ENCODE results near the gene HAO1.

The HAO1 gene

DNA sequence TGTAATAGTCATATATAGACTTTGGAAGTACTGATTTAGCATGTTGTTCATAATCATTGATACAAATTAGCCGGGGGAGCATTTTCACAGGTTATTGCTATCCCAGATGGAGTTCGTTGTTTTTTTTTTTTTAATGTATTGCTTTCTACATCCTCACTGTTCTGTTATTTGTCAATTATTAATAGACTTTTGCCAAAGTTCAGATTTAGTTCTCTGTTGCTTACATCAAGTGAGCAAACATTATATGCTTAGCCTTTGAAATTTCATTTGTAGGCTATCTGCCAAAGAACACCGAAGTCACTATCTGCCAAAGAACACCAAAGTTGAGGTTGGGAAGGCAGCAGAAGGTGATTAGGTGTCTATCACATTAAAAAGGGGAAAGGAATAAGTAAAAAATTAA lies at the start of gene HAO1:
TSS of gene HAO1 (minus strand) at position 118 of the 400 bp plus-strand sequence. CDS start at position 82, 36 bp downstream.
- Histone ChIP-seq H3K4me1 (ENCODE audit: control insufficient read depth in 2 of 2, insufficient read depth in 2 of 2, low read length in 2 of 2) (no peaks in the 10 kb centered on the region), H3K9me3 (ENCODE audit: control insufficient read depth in 2 of 2, low read length in 2 of 2) (no peaks in the 10 kb centered on the region), H3K27ac (ENCODE audit: low read depth in 2 of 2, low read length in 2 of 2) (no peak within 1 kb of the TSS), H3K9ac (ENCODE audit: low read depth in 1 of 2, low read length in 2 of 2) (no peak within 1 kb of the TSS), H3K27me3 (ENCODE audit: control insufficient read depth in 2 of 2, insufficient read depth in 2 of 2, low read length in 2 of 2) (no peaks in the 10 kb centered on the region), H3K36me3 (ENCODE audit: control insufficient read depth in 2 of 2, insufficient read depth in 2 of 2, low read length in 2 of 2) (no peaks in the 10 kb centered on the region), H3K4me3 (ENCODE audit: low read length in 2 of 2) (no peak within 1 kb of the TSS)

DNA sequence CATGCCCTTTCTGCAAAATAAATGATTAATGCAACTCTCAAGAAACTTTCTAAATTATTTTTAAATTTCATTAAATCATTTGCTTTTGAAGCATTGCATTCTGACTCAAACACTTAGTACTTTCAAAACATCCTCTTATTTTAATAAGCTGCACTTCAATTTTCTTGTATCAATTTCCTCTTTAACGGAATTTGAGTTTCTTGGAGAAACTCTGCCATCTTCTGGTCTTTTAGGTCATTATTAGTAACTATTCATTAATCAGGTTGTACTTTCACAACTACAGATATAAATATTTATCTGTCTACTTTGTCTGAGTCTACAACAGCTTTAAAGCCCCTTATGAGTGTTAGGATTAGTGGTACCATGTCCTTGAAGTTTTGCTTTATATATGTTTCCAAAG lies 49.1 kb upstream of the HAO1 start:
- H3K36me3 ChIP-seq (ENCODE audit: control insufficient read depth in 2 of 2, insufficient read depth in 2 of 2, low read length in 2 of 2) = peaks cover 0 to 2% of the 10 kb centered on the region in 2 donors
- H3K27me3 ChIP-seq (ENCODE audit: control insufficient read depth in 2 of 2, insufficient read depth in 2 of 2, low read length in 2 of 2) = no peaks in the 10 kb centered on the region
- no peaks in the 10 kb centered on the region for H3K4me1 ChIP-seq (ENCODE audit: control insufficient read depth in 2 of 2, insufficient read depth in 2 of 2, low read length in 2 of 2)
- no peak overlapping the region for H3K4me3 ChIP-seq (ENCODE audit: low read length in 2 of 2)
- H3K9ac ChIP-seq (ENCODE audit: low read depth in 1 of 2, low read length in 2 of 2) = no peak overlapping the region
- H3K9me3 ChIP-seq (ENCODE audit: control insufficient read depth in 2 of 2, low read length in 2 of 2) = peaks cover 0 to 3% of the 10 kb centered on the region in 2 donors
- no peak overlapping the region for H3K27ac ChIP-seq (ENCODE audit: low read depth in 2 of 2, low read length in 2 of 2)

DNA sequence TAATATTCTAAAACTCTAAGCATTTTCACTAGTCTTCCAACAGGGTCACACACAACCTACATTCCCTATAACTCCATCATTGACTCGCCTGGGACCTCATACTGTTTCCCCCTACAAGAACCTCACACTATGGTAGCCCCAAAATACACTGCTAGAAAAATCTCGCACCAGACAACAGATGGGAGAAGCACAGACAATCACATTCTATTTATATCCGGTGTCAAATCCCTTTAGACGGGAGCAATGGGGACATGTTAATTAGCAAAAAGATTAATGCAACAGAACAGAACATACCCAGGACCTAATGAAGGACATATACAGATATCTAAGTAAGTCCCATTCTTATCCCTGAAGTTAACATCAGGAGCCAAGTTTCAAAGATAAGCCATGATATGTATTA lies 45.7 kb upstream of the HAO1 start:
- Histone ChIP-seq H3K9ac (ENCODE audit: low read depth in 1 of 2, low read length in 2 of 2) (no peak overlapping the region), H3K9me3 (ENCODE audit: control insufficient read depth in 2 of 2, low read length in 2 of 2) (no peaks in the 10 kb centered on the region), H3K4me3 (ENCODE audit: low read length in 2 of 2) (no peak overlapping the region), H3K27ac (ENCODE audit: low read depth in 2 of 2, low read length in 2 of 2) (no peak overlapping the region), H3K36me3 (ENCODE audit: control insufficient read depth in 2 of 2, insufficient read depth in 2 of 2, low read length in 2 of 2) (peaks cover 8 to 9% of the 10 kb centered on the region in 2 donors), H3K27me3 (ENCODE audit: control insufficient read depth in 2 of 2, insufficient read depth in 2 of 2, low read length in 2 of 2) (no peaks in the 10 kb centered on the region), H3K4me1 (ENCODE audit: control insufficient read depth in 2 of 2, insufficient read depth in 2 of 2, low read length in 2 of 2) (no peaks in the 10 kb centered on the region)

DNA sequence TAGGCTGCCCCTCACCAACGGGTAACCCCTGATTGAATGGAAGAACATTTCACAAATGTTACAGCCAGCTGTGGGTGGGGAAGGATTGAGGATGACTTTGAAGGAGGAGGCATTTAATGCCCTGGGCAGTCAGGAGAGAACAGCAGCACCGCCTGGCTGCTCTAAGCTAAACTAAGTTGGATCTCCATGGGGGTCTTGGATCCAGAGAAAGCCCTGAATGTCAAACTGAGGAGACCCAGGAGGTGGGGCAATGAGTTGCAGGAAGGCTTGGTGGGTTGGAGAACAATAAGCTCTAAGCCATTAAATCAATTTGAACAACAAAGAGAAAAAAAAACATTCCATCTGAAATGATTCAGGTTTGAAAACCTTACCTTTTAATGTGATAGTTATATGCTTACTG lies 43.9 kb upstream of the HAO1 start:
- Histone ChIP-seq H3K36me3 (ENCODE audit: control insufficient read depth in 2 of 2, insufficient read depth in 2 of 2, low read length in 2 of 2) (peaks cover 8 to 12% of the 10 kb centered on the region in 2 donors), H3K9me3 (ENCODE audit: control insufficient read depth in 2 of 2, low read length in 2 of 2) (no peaks in the 10 kb centered on the region), H3K27me3 (ENCODE audit: control insufficient read depth in 2 of 2, insufficient read depth in 2 of 2, low read length in 2 of 2) (no peaks in the 10 kb centered on the region), H3K4me3 (ENCODE audit: low read length in 2 of 2) (no peak overlapping the region), H3K9ac (ENCODE audit: low read depth in 1 of 2, low read length in 2 of 2) (no peak overlapping the region), H3K27ac (ENCODE audit: low read depth in 2 of 2, low read length in 2 of 2) (no peak overlapping the region), H3K4me1 (ENCODE audit: control insufficient read depth in 2 of 2, insufficient read depth in 2 of 2, low read length in 2 of 2) (no peaks in the 10 kb centered on the region)

DNA sequence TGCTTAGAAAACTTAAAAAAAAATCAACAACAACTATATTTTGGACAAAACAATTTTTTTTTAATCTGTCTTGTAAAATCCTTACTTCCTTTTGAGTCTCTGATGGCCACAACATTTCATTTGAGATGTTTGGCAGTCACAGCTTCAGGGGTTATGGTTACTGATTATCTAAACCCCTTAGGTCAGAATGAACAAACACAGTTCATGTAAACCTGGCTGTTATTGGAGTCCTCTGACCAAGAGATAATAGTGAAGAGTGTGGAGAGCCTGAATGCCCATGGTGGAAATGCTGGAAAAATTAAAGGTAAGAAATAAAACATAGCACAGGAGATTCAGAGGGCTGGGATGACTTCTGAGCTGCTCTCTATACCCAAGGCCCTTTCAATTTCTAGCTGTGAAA lies 41.1 kb upstream of the HAO1 start:
- Histone ChIP-seq H3K9me3 (ENCODE audit: control insufficient read depth in 2 of 2, low read length in 2 of 2) (no peaks in the 10 kb centered on the region), H3K27ac (ENCODE audit: low read depth in 2 of 2, low read length in 2 of 2) (no peak overlapping the region), H3K9ac (ENCODE audit: low read depth in 1 of 2, low read length in 2 of 2) (no peak overlapping the region), H3K27me3 (ENCODE audit: control insufficient read depth in 2 of 2, insufficient read depth in 2 of 2, low read length in 2 of 2) (no peaks in the 10 kb centered on the region), H3K4me1 (ENCODE audit: control insufficient read depth in 2 of 2, insufficient read depth in 2 of 2, low read length in 2 of 2) (no peaks in the 10 kb centered on the region), H3K36me3 (ENCODE audit: control insufficient read depth in 2 of 2, insufficient read depth in 2 of 2, low read length in 2 of 2) (peaks cover 8 to 12% of the 10 kb centered on the region in 2 donors), H3K4me3 (ENCODE audit: low read length in 2 of 2) (no peak overlapping the region)

DNA sequence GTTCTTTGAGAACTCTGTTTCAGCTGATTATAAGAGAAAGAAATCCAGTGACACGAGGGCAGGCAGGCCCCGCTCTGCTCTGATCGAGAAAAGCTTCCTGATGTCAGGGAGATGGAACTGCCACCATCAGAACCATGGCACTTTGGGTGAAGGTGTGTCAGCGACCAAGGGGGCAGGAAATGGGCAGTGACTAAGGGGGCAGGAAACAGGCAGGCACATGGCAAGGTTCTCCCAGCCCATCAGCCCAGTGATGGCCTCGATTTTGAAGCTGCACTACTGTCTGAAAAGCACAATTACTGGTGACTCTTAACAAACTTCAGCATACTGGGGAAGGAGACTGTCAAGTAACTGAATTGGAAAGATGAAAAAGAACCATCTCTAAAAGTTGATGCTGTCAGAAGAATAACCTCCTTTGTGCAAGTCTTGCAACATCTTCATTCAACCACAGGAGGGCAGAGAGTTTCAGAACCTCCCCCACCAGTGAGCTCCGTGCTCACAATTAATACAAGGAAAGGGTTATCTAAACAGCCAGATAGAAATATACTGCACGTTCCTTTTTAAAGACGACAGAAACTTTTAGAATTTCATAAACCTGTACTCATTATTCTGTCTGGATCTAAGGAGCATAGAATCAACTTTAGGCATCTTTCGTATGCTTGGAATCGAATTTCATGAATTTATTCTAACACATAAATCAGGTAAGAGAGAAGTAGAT lies 40.2 kb upstream of the HAO1 start:
- no peak overlapping the region for H3K4me3 ChIP-seq (ENCODE audit: low read length in 2 of 2)
- H3K9ac ChIP-seq (ENCODE audit: low read depth in 1 of 2, low read length in 2 of 2) = no peak overlapping the region
- no peaks in the 10 kb centered on the region for H3K27me3 ChIP-seq (ENCODE audit: control insufficient read depth in 2 of 2, insufficient read depth in 2 of 2, low read length in 2 of 2)
- no peaks in the 10 kb centered on the region for H3K4me1 ChIP-seq (ENCODE audit: control insufficient read depth in 2 of 2, insufficient read depth in 2 of 2, low read length in 2 of 2)
- no peak overlapping the region for H3K27ac ChIP-seq (ENCODE audit: low read depth in 2 of 2, low read length in 2 of 2)
- no peaks in the 10 kb centered on the region for H3K9me3 ChIP-seq (ENCODE audit: control insufficient read depth in 2 of 2, low read length in 2 of 2)
- H3K36me3 ChIP-seq (ENCODE audit: control insufficient read depth in 2 of 2, insufficient read depth in 2 of 2, low read length in 2 of 2) = peaks cover 8 to 12% of the 10 kb centered on the region in 2 donors

DNA sequence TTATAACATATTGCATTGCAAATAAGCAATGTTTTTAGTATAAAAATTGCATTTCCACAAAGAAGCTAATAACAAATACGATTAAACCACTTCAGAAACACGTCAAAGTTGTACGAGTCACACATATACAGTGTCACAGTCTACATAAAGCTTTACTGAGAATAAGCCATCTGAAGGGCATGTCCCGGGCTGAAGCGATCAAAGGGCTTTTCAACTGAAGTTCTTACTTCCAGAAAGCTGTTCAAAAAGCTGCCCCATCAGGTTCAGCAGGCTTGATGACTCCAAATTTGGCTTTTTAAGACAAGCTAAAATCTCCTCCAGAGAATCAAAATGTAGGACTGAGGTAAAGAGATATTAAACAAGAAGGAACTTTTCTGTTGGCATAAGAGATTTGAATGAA lies 37.5 kb upstream of the HAO1 start:
- Histone ChIP-seq H3K27ac (ENCODE audit: low read depth in 2 of 2, low read length in 2 of 2) (no peak overlapping the region), H3K9ac (ENCODE audit: low read depth in 1 of 2, low read length in 2 of 2) (no peak overlapping the region), H3K4me3 (ENCODE audit: low read length in 2 of 2) (no peak overlapping the region), H3K9me3 (ENCODE audit: control insufficient read depth in 2 of 2, low read length in 2 of 2) (no peaks in the 10 kb centered on the region), H3K4me1 (ENCODE audit: control insufficient read depth in 2 of 2, insufficient read depth in 2 of 2, low read length in 2 of 2) (no peaks in the 10 kb centered on the region), H3K36me3 (ENCODE audit: control insufficient read depth in 2 of 2, insufficient read depth in 2 of 2, low read length in 2 of 2) (peaks cover 8 to 12% of the 10 kb centered on the region in 2 donors), H3K27me3 (ENCODE audit: control insufficient read depth in 2 of 2, insufficient read depth in 2 of 2, low read length in 2 of 2) (no peaks in the 10 kb centered on the region)

DNA sequence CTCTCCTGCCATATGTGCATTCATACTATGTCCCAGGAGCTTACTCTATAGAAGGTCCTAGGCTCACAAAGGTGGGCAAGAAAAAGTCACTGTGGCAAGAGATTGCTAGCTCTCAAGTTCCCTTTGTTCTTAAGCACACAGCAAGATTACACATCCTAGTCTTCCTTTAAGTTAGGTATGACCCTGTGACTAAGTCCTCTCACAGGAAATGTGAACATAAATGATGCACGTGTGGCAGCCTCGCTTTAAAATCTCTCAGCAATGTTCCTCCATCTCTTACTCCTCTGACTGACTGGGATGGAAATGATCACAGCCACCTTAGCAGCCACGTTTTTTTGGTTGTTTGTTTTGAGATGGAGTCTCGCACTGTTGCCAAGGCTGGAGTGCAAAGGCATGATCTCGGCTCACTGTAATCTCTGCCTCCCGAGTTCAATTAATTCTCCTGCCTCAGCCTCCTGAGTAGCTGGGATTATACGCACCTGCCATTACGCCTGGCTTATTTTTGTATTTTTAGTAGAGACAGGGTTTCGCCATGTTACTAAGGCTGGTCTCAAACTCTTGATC lies 35.7 kb upstream of the HAO1 start:
- H3K27ac ChIP-seq (ENCODE audit: low read depth in 2 of 2, low read length in 2 of 2) = no peak overlapping the region
- H3K27me3 ChIP-seq (ENCODE audit: control insufficient read depth in 2 of 2, insufficient read depth in 2 of 2, low read length in 2 of 2) = no peaks in the 10 kb centered on the region
- H3K4me3 ChIP-seq (ENCODE audit: low read length in 2 of 2) = no peak overlapping the region
- peaks cover 0 to 3% of the 10 kb centered on the region in 2 donors for H3K36me3 ChIP-seq (ENCODE audit: control insufficient read depth in 2 of 2, insufficient read depth in 2 of 2, low read length in 2 of 2)
- H3K4me1 ChIP-seq (ENCODE audit: control insufficient read depth in 2 of 2, insufficient read depth in 2 of 2, low read length in 2 of 2) = no peaks in the 10 kb centered on the region
- no peaks in the 10 kb centered on the region for H3K9me3 ChIP-seq (ENCODE audit: control insufficient read depth in 2 of 2, low read length in 2 of 2)
- H3K9ac ChIP-seq (ENCODE audit: low read depth in 1 of 2, low read length in 2 of 2) = no peak overlapping the region

DNA sequence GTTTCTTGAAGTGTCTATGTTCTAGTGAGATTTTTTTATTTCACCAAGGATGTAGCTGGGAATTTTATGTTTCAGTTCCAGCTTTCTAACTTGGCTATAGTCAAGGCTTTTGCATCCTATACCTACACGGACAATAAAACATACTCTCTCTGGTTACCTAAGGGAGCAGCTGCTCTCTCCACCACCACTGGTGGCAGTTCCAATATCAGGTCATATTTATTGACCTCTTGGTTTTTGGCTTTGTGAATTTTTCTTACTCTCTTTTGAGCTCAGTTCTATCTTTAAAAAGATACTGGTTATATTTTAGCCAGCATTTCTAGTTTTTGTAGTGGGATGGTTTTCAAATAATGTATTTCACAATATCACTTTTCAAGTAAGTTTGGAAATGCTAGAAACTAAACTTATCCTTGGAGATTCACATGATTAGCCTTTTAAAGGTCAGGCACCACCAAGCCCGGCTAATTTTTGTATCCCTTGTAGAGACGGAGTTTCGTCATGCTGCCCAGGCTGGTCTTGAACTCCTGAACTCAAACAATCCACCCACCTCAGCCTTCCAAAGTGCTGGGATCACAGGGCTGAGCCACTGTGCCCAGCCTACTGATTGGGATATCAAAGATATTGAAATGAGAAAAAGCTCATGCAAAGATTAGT lies 34.7 kb upstream of the HAO1 start:
- Histone ChIP-seq H3K4me3 (ENCODE audit: low read length in 2 of 2) (no peak overlapping the region), H3K27me3 (ENCODE audit: control insufficient read depth in 2 of 2, insufficient read depth in 2 of 2, low read length in 2 of 2) (no peaks in the 10 kb centered on the region), H3K27ac (ENCODE audit: low read depth in 2 of 2, low read length in 2 of 2) (no peak overlapping the region), H3K4me1 (ENCODE audit: control insufficient read depth in 2 of 2, insufficient read depth in 2 of 2, low read length in 2 of 2) (no peaks in the 10 kb centered on the region), H3K9ac (ENCODE audit: low read depth in 1 of 2, low read length in 2 of 2) (no peak overlapping the region), H3K9me3 (ENCODE audit: control insufficient read depth in 2 of 2, low read length in 2 of 2) (no peaks in the 10 kb centered on the region), H3K36me3 (ENCODE audit: control insufficient read depth in 2 of 2, insufficient read depth in 2 of 2, low read length in 2 of 2) (no peaks in the 10 kb centered on the region)

DNA sequence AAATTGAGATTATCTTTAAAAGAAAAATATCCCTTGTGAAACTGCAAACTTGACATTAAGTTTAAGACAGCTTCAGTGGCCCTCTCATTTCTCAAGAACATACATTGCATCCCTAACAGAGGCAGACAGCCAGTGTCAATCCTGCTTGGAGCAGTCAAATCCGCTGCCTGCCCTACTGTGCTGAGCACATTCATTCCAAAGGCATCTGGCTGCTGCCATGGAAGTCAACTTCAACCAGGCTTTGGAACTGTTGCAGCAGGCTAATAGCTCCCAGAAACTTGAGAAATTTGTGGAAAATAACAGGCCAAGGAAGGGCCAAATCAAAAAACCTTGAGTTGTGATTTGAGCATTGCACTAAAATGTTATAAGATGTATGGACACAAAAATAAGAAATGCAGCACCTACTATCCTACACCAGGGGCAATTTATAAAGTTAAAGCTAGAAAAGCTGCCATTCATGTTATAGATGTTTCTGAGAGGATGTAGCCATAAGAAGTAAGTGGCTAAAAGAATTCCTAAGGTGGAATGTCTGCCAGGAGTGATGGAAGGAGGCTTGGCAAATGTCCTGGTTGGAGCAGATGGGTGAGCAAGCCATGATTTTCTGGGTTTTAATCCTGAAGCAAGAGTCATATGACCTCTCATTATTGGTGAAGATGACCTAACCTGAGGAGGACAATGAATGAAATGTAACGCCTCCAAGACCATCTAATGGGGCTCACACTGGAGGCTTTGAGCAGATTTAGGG lies 31.4 kb upstream of the HAO1 start:
- H3K27me3 ChIP-seq (ENCODE audit: control insufficient read depth in 2 of 2, insufficient read depth in 2 of 2, low read length in 2 of 2) = no peaks in the 10 kb centered on the region
- no peak overlapping the region for H3K9ac ChIP-seq (ENCODE audit: low read depth in 1 of 2, low read length in 2 of 2)
- no peaks in the 10 kb centered on the region for H3K4me1 ChIP-seq (ENCODE audit: control insufficient read depth in 2 of 2, insufficient read depth in 2 of 2, low read length in 2 of 2)
- no peak overlapping the region for H3K27ac ChIP-seq (ENCODE audit: low read depth in 2 of 2, low read length in 2 of 2)
- no peak overlapping the region for H3K4me3 ChIP-seq (ENCODE audit: low read length in 2 of 2)
- H3K36me3 ChIP-seq (ENCODE audit: control insufficient read depth in 2 of 2, insufficient read depth in 2 of 2, low read length in 2 of 2) = no peaks in the 10 kb centered on the region
- no peaks in the 10 kb centered on the region for H3K9me3 ChIP-seq (ENCODE audit: control insufficient read depth in 2 of 2, low read length in 2 of 2)
